Epidermal melanocyte (primary cell): ENCODE results near the gene ADCY1.

Experiments
- DNase-seq: peaks from one replicate; pipeline ENCODE4 v3.0.0; 2011; ENCODE audit warnings: low spot score; ENCODE audit not compliant: insufficient read length

Gene ADCY1

GRCh38 chr7:45689797-45690761 is 115.9 kb downstream of the ADCY1 start:
- no peak for DNase-seq

- DNase-seq, result no peak
Measured at GRCh38 chr7:45690762-45691150, 116.6 kb downstream of the ADCY1 start.

GRCh38 chr7:45691155-45691656 is 117.0 kb downstream of the ADCY1 start:
- no peak for DNase-seq

- DNase-seq, result no peak
Measured at GRCh38 chr7:45692031-45692430, 117.9 kb downstream of the ADCY1 start.

- no peak for DNase-seq
Measured at GRCh38 chr7:45695249-45695995, 121.3 kb downstream of the ADCY1 start.

- DNase-seq, result no peak
Measured at GRCh38 chr7:45696476-45696875, 122.3 kb downstream of the ADCY1 start.

GRCh38 chr7:45697576-45698136 is 123.5 kb downstream of the ADCY1 start:
- DNase-seq, result no peak

- DNase-seq, result no peak
Measured at GRCh38 chr7:45698303-45699014, 124.3 kb downstream of the ADCY1 start.

GRCh38 chr7:45699015-45699309 is 124.8 kb downstream of the ADCY1 start:
- DNase-seq, result no peak

- DNase-seq, result no peak
Measured at GRCh38 chr7:45699726-45700390, 125.7 kb downstream of the ADCY1 start.

- DNase-seq, result no peak
Measured at GRCh38 chr7:45700556-45700955, 126.4 kb downstream of the ADCY1 start.

GRCh38 chr7:45701701-45702510 is 127.7 kb downstream of the ADCY1 start:
- no peak for DNase-seq

GRCh38 chr7:45702751-45703150 is 128.6 kb downstream of the ADCY1 start:
- DNase-seq, result no peak

GRCh38 chr7:45703373-45703821 is 129.2 kb downstream of the ADCY1 start:
- DNase-seq, result no peak

- DNase-seq, result no peak
Measured at GRCh38 chr7:45703911-45704682, 129.9 kb downstream of the ADCY1 start.

GRCh38 chr7:45704683-45705016 is 130.5 kb downstream of the ADCY1 start:
- no peak for DNase-seq

GRCh38 chr7:45708046-45708950 is 134.1 kb downstream of the ADCY1 start:
- DNase-seq, result no peak
